Keratinocyte (primary cell): ENCODE results near the gene BRAT1. TPM values are rescaled to one million over a fixed set of nuclear protein-coding genes. Genes with fewer than 3 reads are reported as not detected.

Source experiments
- DNase-seq: peaks from one replicate; pipeline ENCODE4 v3.0.0-alpha.2; 2011; ENCODE audit warnings: low read depth, missing footprints, low spot score
- FAIRE-seq: peaks from 2 replicates; lab custom pipeline; 2011; peaks lifted over from hg19 to GRCh38; lab: Jason Lieb, UNC
- H2AFZ ChIP-seq: 2 replicates; pipeline ENCODE4 v1.6.0; 2012; ENCODE audit warnings: low read length, control low read depth, inconsistent platforms; ENCODE audit not compliant: control insufficient read depth
- H3K27ac ChIP-seq: 2 replicates; pipeline ENCODE4 v1.5.1; 2011; ENCODE audit warnings: low read length; ENCODE audit not compliant: control insufficient read depth, insufficient read depth
- H3K27me3 ChIP-seq: 3 replicates; pipeline ENCODE4 v1.6.0; 2011; ENCODE audit warnings: low read length; ENCODE audit not compliant: control insufficient read depth, insufficient read depth; ENCODE audit errors: extremely low read depth
- H3K36me3 ChIP-seq, 2 experiments: 2 replicates in 1 of 2; 3 replicates in 1 of 2; pipeline ENCODE4 v1.5.1; 2011; ENCODE audit warnings: low read length in 2 of 2, mild to moderate bottlenecking in 1 of 2; ENCODE audit not compliant: control insufficient read depth in 2 of 2, insufficient read depth in 2 of 2; ENCODE audit errors: extremely low read depth in 1 of 2
- H3K4me1 ChIP-seq: 3 replicates; pipeline ENCODE4 v1.5.1; 2011; ENCODE audit warnings: low read length; ENCODE audit not compliant: control insufficient read depth, insufficient read depth; ENCODE audit errors: extremely low read depth
- H3K4me2 ChIP-seq: 3 replicates; pipeline ENCODE4 v1.6.0; 2011; ENCODE audit warnings: low read depth, low read length; ENCODE audit not compliant: control insufficient read depth, insufficient read depth; ENCODE audit errors: extremely low read depth
- H3K4me3 ChIP-seq, 3 experiments: fragments of 200-600 bp in 1 of 3; sonication (generic) in 1 of 3; 2 replicates in 2 of 3; 3 replicates in 1 of 3; pipeline ENCODE4 v1.5.1; 2011 to 2016; ENCODE audit warnings: low read length in 3 of 3, mild to moderate bottlenecking in 3 of 3, control low read depth in 2 of 3, inconsistent platforms in 1 of 3, low read depth in 1 of 3, mixed read lengths in 1 of 3, mixed run types in 1 of 3, moderate library complexity in 1 of 3; ENCODE audit not compliant: control insufficient read depth in 2 of 3, insufficient read depth in 2 of 3; ENCODE audit errors: extremely low read depth in 1 of 3
- H3K79me2 ChIP-seq: 2 replicates; pipeline ENCODE4 v1.6.0; 2012; ENCODE audit warnings: low read length; ENCODE audit not compliant: control insufficient read depth, insufficient read depth
- H3K9ac ChIP-seq: 3 replicates; pipeline ENCODE4 v1.6.0; 2011; ENCODE audit warnings: low read length; ENCODE audit not compliant: control insufficient read depth, insufficient read depth; ENCODE audit errors: extremely low read depth
- H3K9me1 ChIP-seq: 3 replicates; pipeline ENCODE4 v1.6.0; 2011; ENCODE audit warnings: low read length; ENCODE audit not compliant: control insufficient read depth, insufficient read depth; ENCODE audit errors: extremely low read depth
- H3K9me3 ChIP-seq: 2 replicates; pipeline ENCODE4 v1.5.1; 2012; ENCODE audit warnings: low read depth, low read length; ENCODE audit not compliant: control insufficient read depth
- H4K20me1 ChIP-seq: 3 replicates; pipeline ENCODE4 v1.6.0; 2011; ENCODE audit warnings: low read length; ENCODE audit not compliant: control insufficient read depth, insufficient read depth; ENCODE audit errors: extremely low read depth
- EZH2 ChIP-seq: IDR thresholded peaks from one replicate; pipeline ENCODE4 v1.6.1; 2012; ENCODE audit warnings: inconsistent platforms, mild to moderate bottlenecking, low read length, moderate library complexity
- dilution Hi-C: fragments of 300-500 bp; cut with MboI; formaldehyde crosslinking; loops from one replicate; pipeline ENCODE4 v1.7.0; 2020; ENCODE audit warnings: low sequenced_read_pairs; ENCODE audit not compliant: extremely low pct_ligation_motif_present
- polyA plus RNA-seq, 5 experiments: library from polyadenylated mRNA; depleted of rRNA in 3 of 5; stranded (reverse) in 3 of 5; stranded (forward) in 1 of 5; unstranded in 1 of 5; fragments of >200 nt; gene quantifications; 1 replicate in 1 of 5; 2 replicates in 3 of 5; 3 replicates in 1 of 5; pipeline versions ENCODE4 v1.2.1 to v1.2.3, GENCODE V29; 2011 to 2012; ENCODE audit warnings: missing spikeins in 2 of 5, low read depth in 1 of 5, low replicate concordance in 1 of 5
- TF ChIP-seq, protein P1 (sequence below), 3 experiments: IDR thresholded peaks in 1 of 3; conservative IDR thresholded peaks in 1 of 3; optimal IDR thresholded peaks in 1 of 3; 2 replicates in 2 of 3; 3 replicates in 1 of 3; pipeline versions ENCODE3 to v1.5.1; 2011; ENCODE audit warnings: low read length in 3 of 3, mild to moderate bottlenecking in 3 of 3, moderate library complexity in 2 of 3, control low read depth in 1 of 3, inconsistent platforms in 1 of 3; ENCODE audit not compliant: insufficient read depth in 2 of 3; ENCODE audit errors: extremely low read depth in 1 of 3

The BRAT1 gene
- polyA plus RNA-seq, 1 donor (not counting 4 experiments of a cell fraction or from before 2014, with no cell fraction given), result 6.4 TPM

DNA sequence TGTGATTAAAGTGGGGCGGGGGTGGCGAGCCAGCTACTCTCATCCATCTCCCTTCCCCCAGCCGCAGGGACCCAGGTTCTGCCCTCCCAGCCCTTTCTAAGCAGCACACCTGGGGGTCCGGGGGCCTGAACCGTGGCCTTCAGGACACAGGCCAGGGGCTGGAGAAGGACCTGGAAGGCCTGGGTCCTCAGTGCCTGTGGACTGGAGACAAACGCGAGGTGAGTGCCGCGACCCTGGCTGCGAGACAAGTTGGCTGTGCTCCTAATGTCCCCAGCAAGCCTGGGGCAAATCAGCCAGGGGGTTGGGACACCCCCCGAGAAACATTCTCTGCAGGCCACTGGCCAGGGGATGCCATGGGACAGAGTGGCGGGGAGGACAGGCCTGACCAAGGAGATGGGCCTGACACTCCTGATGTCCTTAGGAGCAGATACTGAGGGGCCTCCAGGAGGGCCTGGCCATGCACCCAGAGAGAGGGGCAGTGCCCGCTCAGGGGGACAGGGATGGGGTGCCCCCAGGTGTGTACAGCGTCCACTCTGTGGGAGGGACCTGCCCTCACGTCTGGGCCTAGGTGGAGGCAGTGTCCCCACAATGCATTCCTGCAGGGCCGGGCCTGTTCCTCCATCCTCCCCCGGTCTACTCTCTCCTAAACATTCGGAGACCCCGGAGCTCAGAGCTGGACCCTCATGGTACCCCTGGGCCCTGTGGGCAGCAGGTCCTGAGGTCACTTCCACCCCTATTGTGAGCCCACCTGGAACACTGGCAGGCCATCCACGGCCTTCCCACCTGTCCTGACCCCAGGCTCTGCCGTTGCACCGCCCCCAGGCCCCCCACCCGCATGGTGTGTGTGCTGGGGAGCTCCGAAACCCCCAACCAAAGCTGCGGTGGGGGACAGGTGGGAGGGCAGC lies 13.1 kb downstream of the BRAT1 start:
- Histone ChIP-seq H3K4me1 (no peaks in the 10 kb centered on the region), H3K4me2 (no peak overlapping the region), H3K36me3 (peaks cover 24 to 32% of the 10 kb centered on the region in 2 experiments), H3K27ac (no peak overlapping the region), H3K4me3 (no peak overlapping the region), H3K9me3 (no peaks in the 10 kb centered on the region), H2AFZ (no peak overlapping the region), H4K20me1 (no peaks in the 10 kb centered on the region), H3K9ac (no peak overlapping the region), H3K79me2 (no peaks in the 10 kb centered on the region), H3K27me3 (no peaks in the 10 kb centered on the region), H3K9me1 (no peaks in the 10 kb centered on the region)
- TF ChIP-seq EZH2, result no peak
- TF ChIP-seq, protein P1, sequence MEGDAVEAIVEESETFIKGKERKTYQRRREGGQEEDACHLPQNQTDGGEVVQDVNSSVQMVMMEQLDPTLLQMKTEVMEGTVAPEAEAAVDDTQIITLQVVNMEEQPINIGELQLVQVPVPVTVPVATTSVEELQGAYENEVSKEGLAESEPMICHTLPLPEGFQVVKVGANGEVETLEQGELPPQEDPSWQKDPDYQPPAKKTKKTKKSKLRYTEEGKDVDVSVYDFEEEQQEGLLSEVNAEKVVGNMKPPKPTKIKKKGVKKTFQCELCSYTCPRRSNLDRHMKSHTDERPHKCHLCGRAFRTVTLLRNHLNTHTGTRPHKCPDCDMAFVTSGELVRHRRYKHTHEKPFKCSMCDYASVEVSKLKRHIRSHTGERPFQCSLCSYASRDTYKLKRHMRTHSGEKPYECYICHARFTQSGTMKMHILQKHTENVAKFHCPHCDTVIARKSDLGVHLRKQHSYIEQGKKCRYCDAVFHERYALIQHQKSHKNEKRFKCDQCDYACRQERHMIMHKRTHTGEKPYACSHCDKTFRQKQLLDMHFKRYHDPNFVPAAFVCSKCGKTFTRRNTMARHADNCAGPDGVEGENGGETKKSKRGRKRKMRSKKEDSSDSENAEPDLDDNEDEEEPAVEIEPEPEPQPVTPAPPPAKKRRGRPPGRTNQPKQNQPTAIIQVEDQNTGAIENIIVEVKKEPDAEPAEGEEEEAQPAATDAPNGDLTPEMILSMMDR (optimal IDR thresholded peaks at IDR 0.05 in 1 of 3, IDR thresholded peaks at IDR 0.05 in 1 of 3, conservative IDR thresholded peaks at IDR 0.05 in 1 of 3; ENCODE audit: extremely low read depth in 1 of 3, insufficient read depth in 2 of 3, low read length in 3 of 3), result no peak
- no peak for FAIRE-seq
- dilution Hi-C loops, result no loop called here
- DNase-seq, result no peak

DNA sequence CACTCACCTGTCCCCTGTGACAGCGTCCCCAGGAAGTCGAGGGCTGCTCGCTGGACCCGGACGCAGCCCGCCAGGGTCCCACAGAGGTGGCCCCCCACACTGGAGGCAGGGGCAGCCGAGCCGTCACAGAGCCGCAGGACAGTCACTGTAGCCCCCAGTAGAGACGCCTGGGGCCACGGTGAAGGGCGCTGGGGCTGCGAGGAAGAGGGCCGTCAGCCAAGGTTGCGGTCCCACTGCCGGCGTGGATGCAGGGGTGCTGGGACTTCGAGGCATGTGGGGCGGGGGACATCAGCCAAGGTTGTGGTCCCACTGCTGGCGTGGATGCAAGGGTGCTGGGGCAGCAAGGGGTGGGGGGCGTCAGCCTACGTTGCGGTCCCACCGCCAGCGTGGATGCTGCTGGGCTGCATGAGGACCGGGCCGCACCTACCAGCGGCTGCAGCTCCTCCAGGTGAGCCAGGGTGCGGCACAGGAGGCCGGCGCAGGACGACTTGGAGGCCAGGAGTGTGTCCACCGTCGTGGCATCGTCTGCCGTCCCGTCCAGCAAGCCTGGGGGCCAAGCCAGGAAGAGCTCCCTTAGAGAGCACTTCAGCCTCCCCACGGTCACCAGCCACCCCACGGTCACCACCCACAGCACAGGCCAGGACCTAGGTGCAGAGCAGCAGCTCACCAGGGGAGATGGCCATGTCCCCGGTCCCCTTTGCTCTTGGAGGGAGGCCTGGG lies 13.9 kb downstream of the BRAT1 start:
- H3K4me3 ChIP-seq, result no peak overlapping the region
- FAIRE-seq (no peak), DNase-seq (no peak)
- H4K20me1 ChIP-seq, result no peaks in the 10 kb centered on the region
- no peak overlapping the region for H3K27ac ChIP-seq
- H3K4me1 ChIP-seq, result no peaks in the 10 kb centered on the region
- no peaks in the 10 kb centered on the region for H3K27me3 ChIP-seq
- H3K4me2 ChIP-seq, result no peak overlapping the region
- no peak overlapping the region for H2AFZ ChIP-seq
- H3K9ac ChIP-seq, result no peak overlapping the region
- TF ChIP-seq, protein P1 (optimal IDR thresholded peaks at IDR 0.05 in 1 of 3, IDR thresholded peaks at IDR 0.05 in 1 of 3, conservative IDR thresholded peaks at IDR 0.05 in 1 of 3; ENCODE audit: extremely low read depth in 1 of 3, insufficient read depth in 2 of 3, low read length in 3 of 3), result no peak
- no peak for TF ChIP-seq EZH2
- H3K79me2 ChIP-seq, result no peaks in the 10 kb centered on the region
- H3K9me3 ChIP-seq, result no peaks in the 10 kb centered on the region
- dilution Hi-C loops, result no loop called here
- no peaks in the 10 kb centered on the region for H3K9me1 ChIP-seq
- peaks cover 24 to 28% of the 10 kb centered on the region in 2 experiments for H3K36me3 ChIP-seq
